ENCODE results near the gene SELL.

Gene SELL

DNA sequence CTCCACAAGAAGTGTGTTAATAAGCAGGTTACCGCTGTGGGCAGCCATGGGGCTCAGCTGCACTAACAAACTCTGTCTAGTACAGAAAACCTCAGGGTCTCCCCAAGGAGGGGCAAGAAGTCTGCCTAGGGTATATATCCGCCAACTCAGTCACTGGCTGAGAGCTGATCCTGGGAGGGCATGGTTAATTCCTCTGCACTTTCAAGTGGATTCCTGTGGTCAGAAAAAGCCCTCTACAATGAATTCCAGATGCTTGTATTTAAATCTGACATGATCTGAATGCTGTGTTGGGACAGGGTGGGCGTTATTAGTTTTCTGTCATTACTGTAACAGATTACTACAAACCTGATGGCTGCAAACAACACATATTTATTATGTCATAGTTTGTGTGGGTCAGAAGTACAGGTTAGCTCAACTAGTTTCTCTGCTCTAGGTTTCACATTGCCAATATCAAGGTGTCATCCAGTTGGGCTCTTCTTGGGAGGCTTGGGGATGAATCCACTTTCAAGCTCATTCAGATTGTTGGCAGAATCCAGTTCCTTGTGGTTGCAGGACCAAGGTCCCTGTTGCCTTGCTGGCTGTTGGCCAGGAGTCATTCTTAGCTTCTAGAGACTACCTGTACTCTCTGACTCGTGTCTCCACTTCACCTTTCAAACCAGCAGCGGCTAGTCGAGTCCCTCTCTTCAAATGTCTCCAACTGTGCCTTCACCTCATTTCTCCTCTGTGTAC, 30.4 kb upstream of the SELL start (continued):
- TF ChIP-seq ZNF768 (tag by site-specific recombination; IDR thresholded peaks at IDR 0.05) (no peak), ZBTB11 (tag by site-specific recombination; conservative IDR thresholded peaks at IDR 0.05; ENCODE audit: low read depth) (no peak), ZBTB44 (tag by site-specific recombination; IDR thresholded peaks at IDR 0.05) (0 out of 2 replicates have a peak, but pooled peaks have one; percentile 7), ZNF791 (tag by site-specific recombination; IDR thresholded peaks at IDR 0.05) (no peak), ZNF221 (tag by site-specific recombination; IDR thresholded peaks at IDR 0.05; ENCODE audit: borderline replicate concordance) (no peak), SP2 (tag by site-specific recombination; IDR thresholded peaks at IDR 0.05) (no peak), ZNF654 (tag by site-specific recombination; IDR thresholded peaks at IDR 0.05; ENCODE audit: low read depth) (no peak)
- TF ChIP-seq, protein P1, sequence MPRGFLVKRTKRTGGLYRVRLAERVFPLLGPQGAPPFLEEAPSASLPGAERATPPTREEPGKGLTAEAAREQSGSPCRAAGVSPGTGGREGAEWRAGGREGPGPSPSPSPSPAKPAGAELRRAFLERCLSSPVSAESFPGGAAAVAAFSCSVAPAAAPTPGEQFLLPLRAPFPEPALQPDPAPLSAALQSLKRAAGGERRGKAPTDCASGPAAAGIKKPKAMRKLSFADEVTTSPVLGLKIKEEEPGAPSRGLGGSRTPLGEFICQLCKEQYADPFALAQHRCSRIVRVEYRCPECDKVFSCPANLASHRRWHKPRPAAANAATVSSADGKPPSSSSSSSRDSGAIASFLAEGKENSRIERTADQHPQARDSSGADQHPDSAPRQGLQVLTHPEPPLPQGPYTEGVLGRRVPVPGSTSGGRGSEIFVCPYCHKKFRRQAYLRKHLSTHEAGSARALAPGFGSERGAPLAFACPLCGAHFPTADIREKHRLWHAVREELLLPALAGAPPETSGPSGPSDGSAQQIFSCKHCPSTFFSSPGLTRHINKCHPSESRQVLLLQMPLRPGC (tag by site-specific recombination; IDR thresholded peaks at IDR 0.05) = 0 out of 2 replicates have a peak, but pooled peaks have one; percentile 21

DNA sequence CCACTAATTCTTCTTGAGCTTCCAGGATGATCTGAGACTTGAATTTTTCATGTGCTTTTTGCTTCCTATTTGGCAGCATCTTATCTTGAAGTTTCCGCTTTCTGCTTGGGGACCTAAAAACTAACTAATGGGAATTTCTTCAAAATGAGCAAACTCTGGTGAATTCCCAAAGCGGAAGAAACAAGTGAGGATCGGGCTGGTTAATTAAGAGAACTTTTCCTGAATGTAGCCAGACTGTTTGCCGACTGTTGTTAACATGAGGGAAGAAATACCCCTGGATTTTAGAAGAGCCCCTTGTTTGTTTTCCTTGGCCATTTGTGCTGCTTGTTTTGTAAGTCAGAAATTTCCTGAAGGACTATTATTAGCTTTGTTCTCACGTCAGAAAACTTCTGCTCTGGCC, 28.6 kb upstream of the SELL start:
- no peak overlapping the region for H3K27ac ChIP-seq (ENCODE audit: extremely low read depth, low read depth, low read length)
- POLR2A ChIA-PET = no interaction called here
- H3K36me3 ChIP-seq (ENCODE audit: control insufficient read depth in 2 of 2, insufficient read depth in 1 of 2, low read length in 2 of 2) = no peaks in the 10 kb centered on the region
- peaks cover 6% of the 10 kb centered on the region; the same call in 1 of the 2 replicates for H3K4me1 ChIP-seq (ENCODE audit: control insufficient read depth, insufficient read depth, low read length)
- no peak overlapping the region for H3K4me3 ChIP-seq (ENCODE audit: low read depth, low read length)
- CTCF ChIA-PET = interaction anchor here (0.6 to 1.8 kb wide), 2 partner anchors 138 to 1727 kb away, joined by 3 to 4 read pairs; no protein-coding TSS in a partner anchor
- no peak for TF ChIP-seq ZNF148 (tag by site-specific recombination; IDR thresholded peaks at IDR 0.05; ENCODE audit: borderline replicate concordance)
- no peak for TF ChIP-seq PRDM2 (tag by site-specific recombination; IDR thresholded peaks at IDR 0.05; ENCODE audit: borderline replicate concordance)
- no peak for TF ChIP-seq ZNF404 (tag by site-specific recombination; IDR thresholded peaks at IDR 0.05)
- TF ChIP-seq GFI1B (tag by site-specific recombination; IDR thresholded peaks at IDR 0.05) = no peak
- no peak for TF ChIP-seq HOXC10 (CRISPR knock-in tag; IDR thresholded peaks at IDR 0.05)
- TF ChIP-seq ZBTB48 (tag by site-specific recombination; IDR thresholded peaks at IDR 0.05) = no peak
- TF ChIP-seq ZNF248 (tag by site-specific recombination; IDR thresholded peaks at IDR 0.05) = no peak
- TF ChIP-seq ZNF174 (tag by site-specific recombination; IDR thresholded peaks at IDR 0.05) = no peak
- no peak for TF ChIP-seq GLI2 (tag by site-specific recombination; IDR thresholded peaks at IDR 0.05; ENCODE audit: borderline replicate concordance, low read depth)
- no peak for TF ChIP-seq SP3 (tag by site-specific recombination; IDR thresholded peaks at IDR 0.05)
- no peak for TF ChIP-seq BCL11B (tag by site-specific recombination; IDR thresholded peaks at IDR 0.05; ENCODE audit: low read depth)
- no peak for TF ChIP-seq ZNF48 (tag by site-specific recombination; IDR thresholded peaks at IDR 0.05)
- no peaks in the 10 kb centered on the region for H3K9me3 ChIP-seq (ENCODE audit: control insufficient read depth, insufficient read depth, low read depth, low read length)
